H1 (cell line): Measurements from ENCODE around the gene PRPF39. TPM values are rescaled to one million over a fixed set of nuclear protein-coding genes. Genes with fewer than 3 reads are reported as not detected.

Experiments used
- CTCF ChIA-PET: fragments of 300-600 bp; sonication (Branson Sonifier 250); formaldehyde crosslinking; loops from one replicate; lab custom pipeline; 2021; ENCODE audit not compliant: partially characterized antibody; lab: Charles Lee
- POLR2A ChIA-PET: fragments of 300-600 bp; sonication (Branson Sonifier 250); formaldehyde crosslinking; loops from one replicate; lab custom pipeline; 2021; ENCODE audit warnings: inconsistent platforms; ENCODE audit not compliant: partially characterized antibody; lab: Charles Lee
- DNase-seq, 2 experiments: peaks; one replicate each; pipeline versions ENCODE4 v3.0.0 to v3.0.0-alpha.2; 2010 to 2022; ENCODE audit warnings: low spot score in 2 of 2, low read depth in 1 of 2, mixed read lengths in 1 of 2
- FAIRE-seq: peaks from 2 replicates; lab custom pipeline; 2011; peaks lifted over from hg19 to GRCh38; lab: Jason Lieb, UNC
- H2AFZ ChIP-seq: 2 replicates; pipeline ENCODE4 v1.8.1; 2012; ENCODE audit warnings: low read length, inconsistent platforms
- H2AK5ac ChIP-seq: 2 replicates; pipeline ENCODE4 v1.6.1; 2013; ENCODE audit warnings: low read depth, low read length
- H2BK120ac ChIP-seq: replicated peaks from 2 replicates; pipeline ENCODE3; 2013; ENCODE audit warnings: low read depth, low read length, inconsistent platforms
- H2BK12ac ChIP-seq: 2 replicates; pipeline ENCODE4 v1.6.1; 2013; ENCODE audit warnings: low read depth, low read length
- H2BK15ac ChIP-seq: 2 replicates; pipeline ENCODE4 v1.6.1; 2013; ENCODE audit warnings: low read length
- H2BK20ac ChIP-seq: 2 replicates; pipeline ENCODE4 v1.6.1; 2013; ENCODE audit warnings: low read length
- H2BK5ac ChIP-seq: 2 replicates; pipeline ENCODE4 v1.6.1; 2013; ENCODE audit warnings: low read depth, low read length
- H3K14ac ChIP-seq: 2 replicates; pipeline ENCODE4 v1.6.1; 2013; ENCODE audit warnings: inconsistent platforms; ENCODE audit not compliant: insufficient read length
- H3K18ac ChIP-seq: 2 replicates; pipeline ENCODE4 v1.6.1; 2013; ENCODE audit warnings: low read length; ENCODE audit errors: extremely low read depth
- H3K23ac ChIP-seq: 2 replicates; pipeline ENCODE4 v1.6.1; 2013; ENCODE audit warnings: inconsistent platforms; ENCODE audit not compliant: insufficient read length
- H3K23me2 ChIP-seq: 2 replicates; pipeline ENCODE4 v1.6.1; 2013; ENCODE audit warnings: low read depth, low read length
- H3K27ac ChIP-seq: 2 replicates; pipeline ENCODE4 v1.6.1; 2011; ENCODE audit warnings: low read depth, low read length, inconsistent platforms
- H3K27me3 ChIP-seq, 4 experiments: replicated peaks in 1 of 4; 1 replicate in 1 of 4; 2 replicates in 3 of 4; pipeline versions ENCODE4 v1.6.1 to v1.8.1; 2011 to 2013; ENCODE audit warnings: low read length in 3 of 4, mild to moderate bottlenecking in 3 of 4, inconsistent platforms in 2 of 4, mixed read lengths in 2 of 4, moderate library complexity in 1 of 4; ENCODE audit not compliant: control insufficient read depth in 3 of 4, insufficient read depth in 3 of 4; ENCODE audit errors: extremely low read depth in 1 of 4
- H3K36me3 ChIP-seq, 4 experiments: 2 replicates each; pipeline versions ENCODE4 v1.6.1 to v1.8.1; 2011 to 2013; ENCODE audit warnings: mild to moderate bottlenecking in 4 of 4, low read length in 3 of 4, moderate library complexity in 2 of 4, control low read depth in 1 of 4, inconsistent platforms in 1 of 4; ENCODE audit not compliant: insufficient read depth in 4 of 4, control insufficient read depth in 2 of 4
- H3K4ac ChIP-seq: replicated peaks from 2 replicates; pipeline ENCODE3; 2013; ENCODE audit warnings: low read length, low read depth, mixed read lengths, inconsistent platforms; ENCODE audit not compliant: insufficient read length
- H3K4me1 ChIP-seq, 4 experiments: replicated peaks in 1 of 4; 1 replicate in 1 of 4; 2 replicates in 3 of 4; pipeline versions ENCODE4 v1.6.1 to v1.8.1; 2011 to 2013; ENCODE audit warnings: low read length in 3 of 4, inconsistent platforms in 2 of 4, mixed read lengths in 1 of 4; ENCODE audit not compliant: insufficient read depth in 4 of 4, control insufficient read depth in 3 of 4
- H3K4me2 ChIP-seq, 2 experiments: 2 replicates each; pipeline versions ENCODE4 v1.6.1 to v1.8.1; 2011 to 2013; ENCODE audit warnings: low read depth in 2 of 2, low read length in 2 of 2, control low read depth in 1 of 2, inconsistent platforms in 1 of 2, mild to moderate bottlenecking in 1 of 2; ENCODE audit not compliant: insufficient read depth in 1 of 2
- H3K4me3 ChIP-seq, 4 experiments: fragments of 200-600, 300-600 bp in 1 of 4; sonication (generic), shearing (Covaris generic), sonication (Bioruptor Twin) in 1 of 4; 2 replicates each; pipeline versions ENCODE4 v1.5.1 to v1.8.1; 2011 to 2016; ENCODE audit warnings: low read length in 4 of 4, low read depth in 3 of 4, control low read depth in 2 of 4, inconsistent platforms in 2 of 4, mild to moderate bottlenecking in 2 of 4, mixed read lengths in 1 of 4, moderate library complexity in 1 of 4; ENCODE audit not compliant: insufficient read depth in 2 of 4; ENCODE audit errors: extremely low read depth in 1 of 4
- H3K56ac ChIP-seq: replicated peaks from 2 replicates; pipeline ENCODE3; 2013; ENCODE audit warnings: low read depth, mild to moderate bottlenecking, mixed read lengths, low read length, inconsistent platforms; ENCODE audit not compliant: insufficient read length
- H3K79me1 ChIP-seq: 2 replicates; pipeline ENCODE4 v1.6.1; 2013; ENCODE audit warnings: low read depth, low read length, control low read depth
- H3K79me2 ChIP-seq, 2 experiments: 2 replicates each; pipeline versions ENCODE4 v1.6.1 to v1.8.1; 2012 to 2013; ENCODE audit warnings: low read length in 2 of 2, mild to moderate bottlenecking in 2 of 2, inconsistent platforms in 1 of 2; ENCODE audit not compliant: insufficient read depth in 2 of 2, control insufficient read depth in 1 of 2
- H3K9ac ChIP-seq, 4 experiments: replicated peaks in 1 of 4; 1 replicate in 1 of 4; 2 replicates in 3 of 4; pipeline versions ENCODE4 v1.6.1 to v1.8.1; 2011 to 2013; ENCODE audit warnings: low read depth in 3 of 4, low read length in 3 of 4, control low read depth in 2 of 4, mild to moderate bottlenecking in 2 of 4, moderate library complexity in 2 of 4, inconsistent platforms in 1 of 4; ENCODE audit errors: extremely low read depth in 1 of 4
- H3K9me3 ChIP-seq, 2 experiments: 2 replicates each; pipeline versions ENCODE4 v1.6.1 to v1.8.1; 2012 to 2013; ENCODE audit warnings: mild to moderate bottlenecking in 2 of 2, moderate library complexity in 2 of 2, control low read depth in 1 of 2, inconsistent platforms in 1 of 2, low read depth in 1 of 2, low read length in 1 of 2, mixed read lengths in 1 of 2; ENCODE audit not compliant: insufficient read depth in 2 of 2
- H4K20me1 ChIP-seq, 2 experiments: replicated peaks in 1 of 2; 2 replicates each; pipeline versions ENCODE3 to v1.8.1; 2011 to 2013; ENCODE audit warnings: inconsistent platforms in 2 of 2, low read length in 2 of 2, mild to moderate bottlenecking in 1 of 2; ENCODE audit not compliant: insufficient read depth in 2 of 2, control insufficient read depth in 1 of 2
- H4K5ac ChIP-seq: 2 replicates; pipeline ENCODE4 v1.6.1; 2013; ENCODE audit warnings: low read length, low read depth, mixed read lengths, inconsistent platforms; ENCODE audit not compliant: insufficient read length
- H4K8ac ChIP-seq: 2 replicates; pipeline ENCODE4 v1.8.0; 2013; ENCODE audit warnings: mild to moderate bottlenecking, moderate library complexity, low read length, inconsistent platforms; ENCODE audit not compliant: insufficient read depth; ENCODE audit errors: extremely low read depth
- H4K91ac ChIP-seq: replicated peaks from 2 replicates; pipeline ENCODE3; 2013; ENCODE audit warnings: low read length, mixed read lengths, inconsistent platforms; ENCODE audit not compliant: insufficient read length
- BRCA1 ChIP-seq: IDR thresholded peaks from 2 replicates; pipeline ENCODE4 v1.6.1; 2012; ENCODE audit warnings: low read depth, low read length, improper control_type of control experiment
- CBX8 ChIP-seq: fragments of 300-800, 300-1000 bp; sonication (generic); IDR thresholded peaks from 2 replicates; pipeline ENCODE4 v1.7.1; 2016; ENCODE audit warnings: low read depth, low read length, borderline replicate concordance
- CEBPB ChIP-seq: IDR thresholded peaks from 2 replicates; pipeline ENCODE4 v1.6.1; 2012; ENCODE audit warnings: low read depth, low read length
- GTF2F1 ChIP-seq: IDR thresholded peaks from 2 replicates; pipeline ENCODE4 v1.6.1; 2012; ENCODE audit warnings: low read depth, low read length, improper control_type of control experiment, borderline replicate concordance
- KDM5A ChIP-seq: fragments of 200-600 bp; IDR thresholded peaks from 2 replicates; pipeline ENCODE4 v1.7.1; 2012; ENCODE audit warnings: mild to moderate bottlenecking, low read length, inconsistent platforms, mixed read lengths
- RFX5 ChIP-seq: IDR thresholded peaks from 2 replicates; pipeline ENCODE4 v1.6.1; 2011; ENCODE audit warnings: low read depth, low read length, improper control_type of control experiment, borderline replicate concordance
- SIX5 ChIP-seq: IDR thresholded peaks from 2 replicates; pipeline ENCODE4 v1.6.1; 2011; ENCODE audit warnings: mild to moderate bottlenecking, low read depth, low read length
- SP2 ChIP-seq: IDR thresholded peaks from 2 replicates; pipeline ENCODE4 v1.6.1; 2012; ENCODE audit warnings: mild to moderate bottlenecking, low read length, inconsistent platforms
- TBP ChIP-seq: IDR thresholded peaks from 2 replicates; pipeline ENCODE4 v1.6.1; 2011; ENCODE audit warnings: low read depth, low read length, improper control_type of control experiment
- ZNF274 ChIP-seq: IDR thresholded peaks from 2 replicates; pipeline ENCODE4 v1.7.0; 2012; ENCODE audit warnings: low read length, borderline replicate concordance; ENCODE audit errors: extremely low read depth
- WGBS, 2 experiments: shearing (Covaris generic) in 1 of 2; methylation state at CpG; one replicate each; pipeline versions ENCODE4 v1.1.6 to v1.1.7; 2013 to 2015; ENCODE audit warnings: low lambda C conversion rate in 2 of 2, mixed read lengths in 2 of 2, inconsistent platforms in 1 of 2, low coverage in 1 of 2, missing lambda C conversion rate in 1 of 2; ENCODE audit not compliant: insufficient replicate concordance in 2 of 2, insufficient coverage in 1 of 2, insufficient read length in 1 of 2; ENCODE audit errors: extremely low coverage in 1 of 2, missing lambda C conversion rate in 1 of 2; 5-methylcytosine and 5-hydroxymethylcytosine counted together
- polyA plus RNA-seq, 7 experiments: library from polyadenylated mRNA; depleted of rRNA in 3 of 7; stranded (reverse) in 5 of 7; unstranded in 2 of 7; fragments of >200 nt in 5 of 7; fragments of 200-250 nt in 2 of 7; gene quantifications; 1 replicate in 5 of 7; 2 replicates in 1 of 7; 4 replicates in 1 of 7; pipeline versions ENCODE4 v1.2.1 to v1.2.3, GENCODE V29; 2011 to 2013; ENCODE audit warnings: missing spikeins in 2 of 7, mixed read lengths in 2 of 7
- total RNA-seq: library from RNA; stranded (reverse); fragmentation: NEBNext Ultra II Directional; extraction: Animal tissue kit (Norgen Biotek cat#: 25700); gene quantifications from 2 replicates; pipeline ENCODE4 v1.2.1, GENCODE V29; 2021
- TF ChIP-seq, protein P1 (sequence below): IDR thresholded peaks from 2 replicates; pipeline ENCODE4 v1.6.1; 2012; ENCODE audit warnings: low read length, inconsistent platforms

Gene PRPF39
- total and polyA plus RNA-seq, 2 of the 8 experiments (the other 6 are each of a cell fraction or from before 2014, with no cell fraction given), result 22.4 to 43.3 TPM

DNA sequence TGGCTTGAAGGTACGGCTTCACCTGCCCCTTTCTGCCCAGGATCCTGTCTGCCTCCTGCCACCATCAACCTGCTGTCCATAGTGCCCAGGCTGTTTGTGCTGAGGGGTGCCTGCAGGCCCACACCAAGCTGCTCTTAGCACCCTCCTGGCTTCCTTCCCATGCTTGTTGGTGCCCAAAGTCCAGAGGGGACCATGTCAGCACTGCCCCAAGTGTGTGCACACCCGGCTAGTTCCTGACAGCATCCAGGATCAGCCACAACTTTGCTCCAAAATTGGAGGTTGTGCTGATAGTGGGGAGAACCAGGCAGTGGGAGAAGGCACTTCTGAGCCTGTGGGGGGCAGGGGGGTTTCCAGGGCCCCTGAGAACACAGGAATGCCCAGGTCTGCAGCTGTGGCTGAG, 44.5 kb upstream of the PRPF39 start:
- WGBS, 2 experiments, result 83% methylated on average over 2 of the region's 2 CpGs; no CpG with 5 or more reads in 1 of the 2 experiments
- Histone ChIP-seq H4K5ac (no peak overlapping the region), H2BK5ac (no peak overlapping the region), H3K79me2 (no peaks in the 10 kb centered on the region), H3K9me3 (peaks cover 14 to 16% of the 10 kb centered on the region in 2 experiments), H4K91ac (no peak overlapping the region), H2AK5ac (no peak overlapping the region), H3K18ac (no peak overlapping the region), H2BK15ac (no peak overlapping the region), H2AFZ (no peak overlapping the region), H3K23ac (no peak overlapping the region), H3K23me2 (no peaks in the 10 kb centered on the region), H3K36me3 (peaks cover 0 to 23% (median 10%) of the 10 kb centered on the region in 4 experiments; a peak in 5 of 8 replicates), H3K27me3 (no peaks in the 10 kb centered on the region), H2BK20ac (no peak overlapping the region), H2BK12ac (no peak overlapping the region), H3K4me2 (no peak overlapping the region), H4K8ac (no peak overlapping the region), H2BK120ac (no peak overlapping the region), H3K4me3 (no peak overlapping the region), H3K4ac (no peak overlapping the region), H3K14ac (no peak overlapping the region), H3K79me1 (no peaks in the 10 kb centered on the region), H4K20me1 (no peaks in the 10 kb centered on the region), H3K27ac (no peak overlapping the region), H3K9ac (no peak overlapping the region), H3K56ac (no peak overlapping the region), H3K4me1 (no peaks in the 10 kb centered on the region)
- ChIA-PET POLR2A (no interaction called here), CTCF (interaction anchor here (1.1 kb wide), 1 partner anchor 13 kb away, joined by 3 read pairs; no protein-coding TSS in a partner anchor)
- FAIRE-seq (no peak), DNase-seq (no peak)
- no peak for TF ChIP-seq BRCA1
- TF ChIP-seq, protein P1, sequence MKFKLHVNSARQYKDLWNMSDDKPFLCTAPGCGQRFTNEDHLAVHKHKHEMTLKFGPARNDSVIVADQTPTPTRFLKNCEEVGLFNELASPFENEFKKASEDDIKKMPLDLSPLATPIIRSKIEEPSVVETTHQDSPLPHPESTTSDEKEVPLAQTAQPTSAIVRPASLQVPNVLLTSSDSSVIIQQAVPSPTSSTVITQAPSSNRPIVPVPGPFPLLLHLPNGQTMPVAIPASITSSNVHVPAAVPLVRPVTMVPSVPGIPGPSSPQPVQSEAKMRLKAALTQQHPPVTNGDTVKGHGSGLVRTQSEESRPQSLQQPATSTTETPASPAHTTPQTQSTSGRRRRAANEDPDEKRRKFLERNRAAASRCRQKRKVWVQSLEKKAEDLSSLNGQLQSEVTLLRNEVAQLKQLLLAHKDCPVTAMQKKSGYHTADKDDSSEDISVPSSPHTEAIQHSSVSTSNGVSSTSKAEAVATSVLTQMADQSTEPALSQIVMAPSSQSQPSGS, result no peak
- no peak for TF ChIP-seq ZNF274
- no peak for TF ChIP-seq RFX5
- TF ChIP-seq SIX5, result no peak
- TF ChIP-seq TBP, result no peak
- no peak for TF ChIP-seq GTF2F1
- no peak for TF ChIP-seq KDM5A
- no peak for TF ChIP-seq SP2
- no peak for TF ChIP-seq CEBPB
- TF ChIP-seq CBX8, result no peak
